Activated naive CD4-positive, alpha-beta T cell treated with anti-CD3 and anti-CD28 coated beads, Interleukin-2, amount 50 U/mL, for 24 hours (primary cell): Measurements from ENCODE around the gene MOCS2.

ENCODE experiments used
- H3K27ac Mint-ChIP-seq: one replicate; pipeline ENCODE4 v1.8.0; 2021; ENCODE audit warnings: mild to moderate bottlenecking, mixed read lengths
- H3K27me3 Mint-ChIP-seq: one replicate; pipeline ENCODE4 v1.8.0; 2021; ENCODE audit warnings: mixed read lengths
- H3K36me3 Mint-ChIP-seq: one replicate; pipeline ENCODE4 v1.8.0; 2021; ENCODE audit warnings: mixed read lengths
- H3K4me1 Mint-ChIP-seq: one replicate; pipeline ENCODE4 v1.8.0; 2021; ENCODE audit warnings: mixed read lengths
- H3K4me3 Mint-ChIP-seq: one replicate; pipeline ENCODE4 v1.8.0; 2021; ENCODE audit warnings: mild to moderate bottlenecking, mixed read lengths
- H3K9me3 Mint-ChIP-seq: one replicate; pipeline ENCODE4 v1.8.0; 2021; ENCODE audit warnings: mixed read lengths

Gene MOCS2

GRCh38 chr5:53110156-53110555 lies 599 bp upstream of the MOCS2 start:
- Mint-ChIP-seq H3K4me3 (peak overlapping the region; percentile 97), H3K9me3 (no peaks in the 10 kb centered on the region), H3K27ac (peak overlapping the region; percentile 95), H3K4me1 (peaks cover 54% of the 10 kb centered on the region), H3K27me3 (no peaks in the 10 kb centered on the region), H3K36me3 (peaks cover 11% of the 10 kb centered on the region)

- Mint-ChIP-seq H3K9me3 (no peaks in the 10 kb centered on the region), H3K27me3 (no peaks in the 10 kb centered on the region), H3K4me1 (peaks cover 59% of the 10 kb centered on the region), H3K27ac (peak overlapping the region; percentile 95), H3K36me3 (peaks cover 11% of the 10 kb centered on the region), H3K4me3 (peak overlapping the region; percentile 97)
Observed at GRCh38 chr5:53109056-53109442, 508 bp downstream of the MOCS2 start.

- Mint-ChIP-seq H3K36me3 (peaks cover 13% of the 10 kb centered on the region), H3K27me3 (no peaks in the 10 kb centered on the region), H3K4me1 (peaks cover 64% of the 10 kb centered on the region), H3K4me3 (peak overlapping the region; percentile 56), H3K27ac (no peak overlapping the region), H3K9me3 (no peaks in the 10 kb centered on the region)
Observed at GRCh38 chr5:53105611-53106300, 3.8 kb downstream of the MOCS2 start.

- H3K36me3 Mint-ChIP-seq, result peaks cover 12% of the 10 kb centered on the region
- H3K27ac Mint-ChIP-seq, result no peak overlapping the region
- H3K9me3 Mint-ChIP-seq, result no peaks in the 10 kb centered on the region
- H3K4me3 Mint-ChIP-seq, result no peak overlapping the region
- H3K4me1 Mint-ChIP-seq, result peaks cover 25% of the 10 kb centered on the region
- no peaks in the 10 kb centered on the region for H3K27me3 Mint-ChIP-seq
Observed at GRCh38 chr5:53100606-53101005, 9.0 kb downstream of the MOCS2 start.

GRCh38 chr5:53099546-53099945 lies 10.0 kb downstream of the MOCS2 start:
- no peaks in the 10 kb centered on the region for H3K9me3 Mint-ChIP-seq
- H3K4me1 Mint-ChIP-seq, result peaks cover 15% of the 10 kb centered on the region
- H3K27me3 Mint-ChIP-seq, result no peaks in the 10 kb centered on the region
- peaks cover 7% of the 10 kb centered on the region for H3K36me3 Mint-ChIP-seq
- no peak overlapping the region for H3K4me3 Mint-ChIP-seq
- no peak overlapping the region for H3K27ac Mint-ChIP-seq

GRCh38 chr5:53095931-53096525 lies 13.5 kb downstream of the MOCS2 start:
- H3K9me3 Mint-ChIP-seq, result no peaks in the 10 kb centered on the region
- H3K4me3 Mint-ChIP-seq, result no peak overlapping the region

GRCh38 chr5:53095217-53095616 lies 14.3 kb downstream of the MOCS2 start:
- H3K27me3 Mint-ChIP-seq, result no peaks in the 10 kb centered on the region
- no peak overlapping the region for H3K4me3 Mint-ChIP-seq
- H3K36me3 Mint-ChIP-seq, result peaks cover 5% of the 10 kb centered on the region
- peaks cover 12% of the 10 kb centered on the region for H3K4me1 Mint-ChIP-seq
- H3K9me3 Mint-ChIP-seq, result no peaks in the 10 kb centered on the region
- H3K27ac Mint-ChIP-seq, result no peak overlapping the region

More at GRCh38 chr5:53095931-53096525, 13.5 kb downstream of the MOCS2 start:
- Mint-ChIP-seq H3K36me3 (peaks cover 5% of the 10 kb centered on the region), H3K27me3 (no peaks in the 10 kb centered on the region), H3K4me1 (peaks cover 9% of the 10 kb centered on the region), H3K27ac (peak overlapping the region; percentile 35)

GRCh38 chr5:53092242-53092641 lies 17.3 kb downstream of the MOCS2 start:
- no peaks in the 10 kb centered on the region for H3K9me3 Mint-ChIP-seq
- H3K27me3 Mint-ChIP-seq, result no peaks in the 10 kb centered on the region
- no peak overlapping the region for H3K27ac Mint-ChIP-seq
- peaks cover 26% of the 10 kb centered on the region for H3K4me1 Mint-ChIP-seq
- H3K4me3 Mint-ChIP-seq, result no peak overlapping the region
- peaks cover 2% of the 10 kb centered on the region for H3K36me3 Mint-ChIP-seq

GRCh38 chr5:53091289-53091688 lies 18.3 kb downstream of the MOCS2 start:
- Mint-ChIP-seq H3K4me1 (peaks cover 26% of the 10 kb centered on the region), H3K4me3 (no peak overlapping the region), H3K27me3 (no peaks in the 10 kb centered on the region), H3K36me3 (peaks cover 2% of the 10 kb centered on the region), H3K27ac (no peak overlapping the region), H3K9me3 (no peaks in the 10 kb centered on the region)

GRCh38 chr5:53090229-53090628 lies 19.3 kb downstream of the MOCS2 start:
- H3K36me3 Mint-ChIP-seq, result no peaks in the 10 kb centered on the region
- H3K27ac Mint-ChIP-seq, result no peak overlapping the region
- H3K27me3 Mint-ChIP-seq, result no peaks in the 10 kb centered on the region
- H3K4me3 Mint-ChIP-seq, result no peak overlapping the region
- peaks cover 20% of the 10 kb centered on the region for H3K4me1 Mint-ChIP-seq
- no peaks in the 10 kb centered on the region for H3K9me3 Mint-ChIP-seq

GRCh38 chr5:53089481-53089991 lies 20.0 kb downstream of the MOCS2 start:
- H3K4me3 Mint-ChIP-seq, result peak overlapping the region; percentile 41
- no peaks in the 10 kb centered on the region for H3K27me3 Mint-ChIP-seq
- peaks cover 26% of the 10 kb centered on the region for H3K4me1 Mint-ChIP-seq
- H3K9me3 Mint-ChIP-seq, result no peaks in the 10 kb centered on the region
- H3K27ac Mint-ChIP-seq, result peak overlapping the region; percentile 36
- no peaks in the 10 kb centered on the region for H3K36me3 Mint-ChIP-seq

- no peaks in the 10 kb centered on the region for H3K9me3 Mint-ChIP-seq
- H3K36me3 Mint-ChIP-seq, result no peaks in the 10 kb centered on the region
- no peak overlapping the region for H3K4me3 Mint-ChIP-seq
- H3K27me3 Mint-ChIP-seq, result no peaks in the 10 kb centered on the region
- H3K4me1 Mint-ChIP-seq, result peaks cover 43% of the 10 kb centered on the region
- no peak overlapping the region for H3K27ac Mint-ChIP-seq
Observed at GRCh38 chr5:53087621-53088121, 21.9 kb downstream of the MOCS2 start.

GRCh38 chr5:53087171-53087570 lies 22.4 kb downstream of the MOCS2 start:
- Mint-ChIP-seq H3K9me3 (no peaks in the 10 kb centered on the region), H3K27me3 (no peaks in the 10 kb centered on the region), H3K4me1 (peaks cover 43% of the 10 kb centered on the region), H3K4me3 (no peak overlapping the region), H3K36me3 (no peaks in the 10 kb centered on the region), H3K27ac (no peak overlapping the region)

- no peak overlapping the region for H3K4me3 Mint-ChIP-seq
- H3K4me1 Mint-ChIP-seq, result peaks cover 38% of the 10 kb centered on the region
- H3K27ac Mint-ChIP-seq, result no peak overlapping the region
- H3K9me3 Mint-ChIP-seq, result no peaks in the 10 kb centered on the region
- no peaks in the 10 kb centered on the region for H3K36me3 Mint-ChIP-seq
- no peaks in the 10 kb centered on the region for H3K27me3 Mint-ChIP-seq
Observed at GRCh38 chr5:53084546-53085255, 24.9 kb downstream of the MOCS2 start.

- H3K27me3 Mint-ChIP-seq, result no peaks in the 10 kb centered on the region
- H3K4me1 Mint-ChIP-seq, result peaks cover 30% of the 10 kb centered on the region
- H3K36me3 Mint-ChIP-seq, result no peaks in the 10 kb centered on the region
- no peak overlapping the region for H3K27ac Mint-ChIP-seq
- H3K4me3 Mint-ChIP-seq, result no peak overlapping the region
- H3K9me3 Mint-ChIP-seq, result no peaks in the 10 kb centered on the region
Observed at GRCh38 chr5:53083927-53084326, 25.6 kb downstream of the MOCS2 start.

GRCh38 chr5:53080271-53080670 lies 29.3 kb downstream of the MOCS2 start:
- H3K4me3 Mint-ChIP-seq, result no peak overlapping the region
- H3K27ac Mint-ChIP-seq, result no peak overlapping the region
- H3K27me3 Mint-ChIP-seq, result no peaks in the 10 kb centered on the region
- no peaks in the 10 kb centered on the region for H3K36me3 Mint-ChIP-seq
- H3K4me1 Mint-ChIP-seq, result peaks cover 30% of the 10 kb centered on the region
- no peaks in the 10 kb centered on the region for H3K9me3 Mint-ChIP-seq
